Calu3 (cell line): Measurements from ENCODE around the gene FAM222A. TPM values are rescaled to one million over a fixed set of nuclear protein-coding genes. Genes with fewer than 3 reads are reported as not detected.

Source experiments
- BruUV-seq: library from RNA; stranded (reverse); fragments of 400-500 nt; replicated peaks from 2 replicates; lab custom pipeline; 2021; lab: Mats Ljungman, UMichigan
- CTCF ChIA-PET: fragments of 300-600 bp; sonication (Branson Sonifier 250); formaldehyde crosslinking; loops from one replicate; lab custom pipeline; 2022; ENCODE audit warnings: antibody characterized with exemption; lab: Charles Lee
- DNase-seq: peaks from one replicate; pipeline ENCODE4 v3.0.0; 2022
- H3K27ac Mint-ChIP-seq: one replicate; pipeline ENCODE4 v1.8.0; 2022; ENCODE audit warnings: mixed read lengths; ENCODE audit not compliant: unreplicated experiment
- H3K27me3 Mint-ChIP-seq: one replicate; pipeline ENCODE4 v1.8.0; 2022; ENCODE audit warnings: mixed read lengths; ENCODE audit not compliant: unreplicated experiment
- H3K36me3 Mint-ChIP-seq: one replicate; pipeline ENCODE4 v1.8.0; 2022; ENCODE audit warnings: mild to moderate bottlenecking, moderate library complexity, mixed read lengths; ENCODE audit not compliant: insufficient read depth, unreplicated experiment
- H3K4me1 Mint-ChIP-seq: one replicate; pipeline ENCODE4 v1.8.0; 2022; ENCODE audit warnings: mild to moderate bottlenecking, low read depth, mixed read lengths; ENCODE audit not compliant: unreplicated experiment
- H3K4me3 Mint-ChIP-seq: one replicate; pipeline ENCODE4 v1.8.0; 2022; ENCODE audit warnings: mild to moderate bottlenecking, low read depth, moderate library complexity, mixed read lengths; ENCODE audit not compliant: unreplicated experiment
- H3K9me3 Mint-ChIP-seq: one replicate; pipeline ENCODE4 v1.8.0; 2022; ENCODE audit warnings: low read depth, mixed read lengths; ENCODE audit not compliant: unreplicated experiment
- CTCF ChIP-seq: fragments of 200-600 bp; IDR thresholded peaks from one replicate; pipeline ENCODE4 v1.8.0; 2022; ENCODE audit warnings: antibody characterized with exemption; ENCODE audit not compliant: unreplicated experiment
- intact Hi-C: fragments of 100-400 bp; cut with micrococcal nuclease; formaldehyde crosslinking; loops from one replicate; pipeline ENCODE4 v1.10.0; 2022; ENCODE audit not compliant: unreplicated experiment
- total RNA-seq: library from RNA; stranded (reverse); gene quantifications from 2 replicates; pipeline ENCODE4 v1.2.3, GENCODE V29; 2022

Gene FAM222A
- total RNA-seq, 1 experiment from 2014 or later: 2.4 TPM

DNA sequence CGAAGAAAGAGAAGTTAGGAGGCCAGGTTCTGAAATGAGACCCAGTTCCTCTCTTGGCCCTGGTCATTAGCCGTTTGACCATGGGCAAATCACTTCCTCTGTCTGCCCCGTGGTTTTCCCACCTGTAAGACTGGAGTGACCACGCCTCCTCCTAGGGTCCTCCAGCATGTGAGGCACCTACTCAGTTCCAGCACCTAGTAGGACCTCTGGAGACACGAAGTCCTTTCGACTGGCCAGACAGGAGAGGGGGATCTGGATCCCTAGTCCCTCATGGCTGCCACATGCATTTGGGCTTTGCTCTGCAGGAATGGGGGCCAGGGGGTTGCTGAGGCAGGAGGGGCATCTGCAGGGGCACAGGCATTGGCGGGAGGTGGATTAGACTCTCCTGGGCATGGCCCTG is 103.2 kb downstream of the FAM222A start:
- no peaks in the 10 kb centered on the region for H3K9me3 Mint-ChIP-seq
- CTCF ChIA-PET: interaction anchor here (0.9 kb wide), 1 partner anchor 11 kb away, joined by 3 read pairs; no protein-coding TSS in a partner anchor
- DNase-seq: no peak
- no peaks in the 10 kb centered on the region for H3K27me3 Mint-ChIP-seq
- H3K27ac Mint-ChIP-seq: no peak overlapping the region
- BruUV-seq: no TSS peak
- H3K4me1 Mint-ChIP-seq: peaks cover 14% of the 10 kb centered on the region
- TF ChIP-seq CTCF: no peak
- H3K36me3 Mint-ChIP-seq: no peaks in the 10 kb centered on the region
- intact Hi-C loops: no loop called here
- no peak overlapping the region for H3K4me3 Mint-ChIP-seq

DNA sequence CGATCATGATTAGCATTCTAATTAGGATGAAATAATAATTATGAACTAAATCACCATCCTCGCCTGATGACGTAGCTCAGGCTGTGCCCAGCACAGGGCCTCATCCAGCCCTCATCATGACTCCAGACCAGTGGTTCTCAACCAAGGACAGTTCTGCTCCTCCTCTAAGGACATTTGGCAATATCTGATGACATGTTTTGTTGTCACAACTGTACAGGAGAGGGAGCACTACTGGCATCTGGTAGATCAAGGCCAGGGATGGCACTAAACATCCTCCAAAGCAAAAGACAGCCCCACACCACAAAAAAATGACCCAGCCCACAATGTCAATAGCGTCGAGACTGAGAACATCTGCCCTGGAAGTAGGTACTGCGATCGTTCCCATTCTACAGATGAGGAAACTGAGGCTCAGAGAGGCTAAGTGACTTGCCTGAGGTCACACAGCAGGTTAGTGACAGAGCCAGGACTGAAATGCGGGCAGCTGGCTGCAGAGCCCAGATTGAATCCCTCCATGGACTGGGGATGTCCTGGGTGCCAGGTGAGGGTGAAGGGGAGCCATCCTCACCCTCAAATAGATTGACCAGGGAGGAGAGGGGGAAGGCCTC is 104.1 kb downstream of the FAM222A start:
- Mint-ChIP-seq H3K27ac (no peak overlapping the region), H3K4me1 (peaks cover 23% of the 10 kb centered on the region), H3K27me3 (no peaks in the 10 kb centered on the region), H3K4me3 (no peak overlapping the region), H3K36me3 (no peaks in the 10 kb centered on the region), H3K9me3 (no peaks in the 10 kb centered on the region)
- BruUV-seq: no TSS peak
- no peak for TF ChIP-seq CTCF
- intact Hi-C loops: no loop called here
- CTCF ChIA-PET: interaction anchor here (0.9 kb wide), 1 partner anchor 12 kb away, joined by 3 read pairs; no protein-coding TSS in a partner anchor
- no peak for DNase-seq

DNA sequence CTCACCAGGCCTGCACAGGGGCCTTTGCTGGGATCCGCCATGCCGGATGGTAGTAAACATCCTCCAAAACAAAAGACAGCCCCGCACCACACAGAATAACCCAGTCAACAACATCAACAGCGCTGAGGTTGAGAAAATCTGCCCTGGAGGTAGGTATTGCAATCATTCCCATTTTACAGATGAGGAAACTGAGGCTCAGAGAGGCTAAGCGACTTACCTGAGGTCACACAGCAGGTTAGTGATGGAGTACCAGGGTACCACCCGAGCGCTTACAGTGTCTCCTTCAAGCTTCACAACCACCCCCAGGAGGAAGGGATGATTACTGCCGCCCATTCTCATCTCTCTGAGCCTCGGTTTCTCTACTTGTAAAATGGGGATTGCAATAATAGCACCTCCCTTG is 104.6 kb downstream of the FAM222A start:
- Mint-ChIP-seq H3K9me3 (no peaks in the 10 kb centered on the region), H3K27ac (no peak overlapping the region), H3K27me3 (no peaks in the 10 kb centered on the region), H3K4me1 (peaks cover 28% of the 10 kb centered on the region), H3K36me3 (peaks cover 4% of the 10 kb centered on the region), H3K4me3 (no peak overlapping the region)
- no TSS peak for BruUV-seq
- TF ChIP-seq CTCF: no peak
- CTCF ChIA-PET: no interaction called here
- no peak for DNase-seq
- intact Hi-C loops: no loop called here

DNA sequence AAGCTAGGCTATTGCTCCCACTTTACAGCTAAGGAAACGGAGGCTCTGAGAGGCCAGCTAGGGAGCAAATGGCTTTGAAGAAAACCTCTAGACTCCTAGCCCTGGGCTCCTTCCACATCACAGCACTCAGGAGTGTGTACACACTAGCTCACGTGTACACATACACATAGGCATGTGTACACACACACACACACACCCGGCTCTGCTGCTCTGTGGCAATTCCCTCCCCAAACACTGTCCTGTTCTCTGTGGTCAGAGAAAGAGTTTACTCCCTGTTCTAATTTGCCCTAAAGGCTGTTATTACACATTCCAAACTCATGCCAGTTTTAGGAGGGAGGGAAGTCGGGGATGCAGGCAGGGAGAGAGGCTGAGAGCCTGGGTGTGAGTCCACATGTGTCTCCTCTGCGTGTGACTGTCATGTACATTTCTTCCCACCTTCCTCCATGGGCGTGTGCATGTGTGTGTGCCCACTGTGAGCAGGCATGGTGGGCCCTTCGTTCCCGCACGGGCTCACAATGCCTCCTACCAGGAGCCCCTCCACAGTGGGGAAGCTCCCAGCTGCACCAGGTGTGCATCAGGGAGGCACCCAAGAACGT is 105.4 kb downstream of the FAM222A start:
- intact Hi-C loops: no loop called here
- CTCF ChIA-PET: no interaction called here
- no peak for DNase-seq

More for the DNA sequence above, 105.4 kb downstream of the FAM222A start:
- Mint-ChIP-seq H3K27ac (no peak overlapping the region), H3K9me3 (no peaks in the 10 kb centered on the region), H3K36me3 (peaks cover 10% of the 10 kb centered on the region), H3K4me1 (peaks cover 33% of the 10 kb centered on the region), H3K4me3 (no peak overlapping the region), H3K27me3 (no peaks in the 10 kb centered on the region)
- no peak for TF ChIP-seq CTCF
- no TSS peak for BruUV-seq

Other genes with a start within 250 kb of the FAM222A start
- 56.7 and 59.0 TPM in 2 replicates for gene KCTD10, start 236.5 kb upstream of the FAM222A start, total RNA-seq
- 48.6 and 59.2 TPM in 2 replicates for gene UBE3B, start 236.2 kb upstream of the FAM222A start, total RNA-seq
- gene MMAB, start 140.3 kb upstream of the FAM222A start, total RNA-seq: 70.2 and 82.8 TPM in 2 replicates
- 41.6 and 46.7 TPM in 2 replicates for gene MVK, start 140.0 kb upstream of the FAM222A start, total RNA-seq
- 13.0 and 25.3 TPM in 2 replicates for gene TRPV4, start 119.6 kb downstream of the FAM222A start, total RNA-seq
- 25.7 and 27.7 TPM in 2 replicates for gene GLTP, start 166.7 kb downstream of the FAM222A start, total RNA-seq
- 28.0 and 28.8 TPM in 2 replicates for gene TCHP, start 186.4 kb downstream of the FAM222A start, total RNA-seq